GM12892 (cell line): ENCODE data around the gene PHAF1.

Experiments used
- POLR2A ChIP-seq: IDR thresholded peaks from 2 replicates; pipeline ENCODE4 v1.6.1; 2011; ENCODE audit warnings: low read depth, low read length, control low read depth
- POLR2AphosphoS5 ChIP-seq: IDR thresholded peaks from 2 replicates; pipeline ENCODE4 v1.6.1; 2011; ENCODE audit warnings: low read depth, low read length, control low read depth
- TAF1 ChIP-seq: IDR thresholded peaks from 2 replicates; pipeline ENCODE4 v1.6.1; 2011; ENCODE audit warnings: low read depth, mild to moderate bottlenecking, control low read depth, low read length, borderline replicate concordance

- TF ChIP-seq POLR2AphosphoS5 = no peak
- no peak; the same call in 1 of the 2 replicates for TF ChIP-seq POLR2A
- TF ChIP-seq TAF1 = 0 out of 2 replicates have a peak, but pooled peaks have one; percentile 17
Measured at GRCh38 chr16:67183627-67184452, 74.1 kb downstream of the PHAF1 start, which contains the start of gene MATCAP1.
